Effector CD8-positive, alpha-beta T cell (primary cell): ENCODE measurements around the gene PLEKHF1.
"Not testable (repeated sequence)": the region's sequence is repeated elsewhere in the genome, so short reads cannot be mapped to it uniquely, and the experiment has no call there.

Source experiments
- DNase-seq: peaks from one replicate; lab custom pipeline; 2025; lab: John Stamatoyannopoulos, UW

PLEKHF1 gene

GRCh38 chr19:29664753-29665214 is 477 bp upstream of the PLEKHF1 start:
- DNase-seq: no peak

GRCh38 chr19:29665826-29666577 is 741 bp downstream of the PLEKHF1 start:
- peak; percentile 13 for DNase-seq

- DNase-seq: no peak
Observed at GRCh38 chr19:29666578-29667386, 1.5 kb downstream of the PLEKHF1 start.

GRCh38 chr19:29667387-29667783 is 2.1 kb downstream of the PLEKHF1 start:
- DNase-seq: no peak

GRCh38 chr19:29667901-29668341 is 2.7 kb downstream of the PLEKHF1 start:
- DNase-seq: peak; percentile 26

- DNase-seq: no peak
Observed at GRCh38 chr19:29668746-29669609, 3.7 kb downstream of the PLEKHF1 start.

- DNase-seq: no peak
Observed at GRCh38 chr19:29670255-29670654, 5.0 kb downstream of the PLEKHF1 start.

- not testable (repeated sequence) for DNase-seq
Observed at GRCh38 chr19:29671026-29671392, 5.7 kb downstream of the PLEKHF1 start.

GRCh38 chr19:29671393-29672160 is 6.3 kb downstream of the PLEKHF1 start:
- peak; percentile 37 for DNase-seq

- no peak for DNase-seq
Observed at GRCh38 chr19:29672319-29672932, 7.2 kb downstream of the PLEKHF1 start.

- DNase-seq: peak; percentile 66
Observed at GRCh38 chr19:29672933-29673336, 7.7 kb downstream of the PLEKHF1 start.

GRCh38 chr19:29673451-29674371 is 8.4 kb downstream of the PLEKHF1 start:
- no peak for DNase-seq

GRCh38 chr19:29674374-29675119 is 9.3 kb downstream of the PLEKHF1 start:
- no peak for DNase-seq

GRCh38 chr19:29675120-29675649 is 9.9 kb downstream of the PLEKHF1 start:
- no peak for DNase-seq

GRCh38 chr19:29675650-29676186 is 10.5 kb downstream of the PLEKHF1 start:
- no peak for DNase-seq

GRCh38 chr19:29676586-29676985 is 11.3 kb downstream of the PLEKHF1 start:
- DNase-seq: no peak

- no peak for DNase-seq
Observed at GRCh38 chr19:29677001-29677817, 11.9 kb downstream of the PLEKHF1 start.
